ENCODE measurements around the gene XRCC6.

Gene XRCC6

GRCh38 chr22:41699264-41700107, 78.4 kb downstream of the XRCC6 start, which contains the start of gene MEI1:
Gene MEI1, plus strand, starts transcription at chr22:41699503. Its CDS starts 36 bp downstream, at chr22:41699539.
- no peak within 1 kb of the TSS for H3K27ac ChIP-seq (ENCODE audit: low read depth, low read length, severe bottlenecking)
- no peaks in the 10 kb centered on the region for H3K9me3 ChIP-seq (ENCODE audit: control insufficient read depth, low read length)
- WGBS, 2 experiments (ENCODE audit: insufficient coverage in 2 of 2): 95 to 96% methylated on average over 58 to 66 of the region's 69 CpGs
- peaks cover 12% of the 10 kb centered on the region for H3K4me1 ChIP-seq (ENCODE audit: control insufficient read depth, insufficient read depth, low read length, poor library complexity, severe bottlenecking)
- no peaks in the 10 kb centered on the region for H3K36me3 ChIP-seq (ENCODE audit: control insufficient read depth, insufficient read depth, low read length)
- no peak within 1 kb of the TSS for H3K4me3 ChIP-seq (ENCODE audit: extremely low read depth, insufficient read depth, low read length, poor library complexity, severe bottlenecking)

- H3K36me3 ChIP-seq (ENCODE audit: control insufficient read depth, insufficient read depth, low read length): no peaks in the 10 kb centered on the region
- H3K27ac ChIP-seq (ENCODE audit: low read depth, low read length, severe bottlenecking): no peak overlapping the region
- peaks cover 12% of the 10 kb centered on the region for H3K4me1 ChIP-seq (ENCODE audit: control insufficient read depth, insufficient read depth, low read length, poor library complexity, severe bottlenecking)
- 96% methylated on average over 15 to 16 of the region's 16 CpGs for WGBS, 2 experiments (ENCODE audit: insufficient coverage in 2 of 2)
- H3K4me3 ChIP-seq (ENCODE audit: extremely low read depth, insufficient read depth, low read length, poor library complexity, severe bottlenecking): no peak overlapping the region
- no peaks in the 10 kb centered on the region for H3K9me3 ChIP-seq (ENCODE audit: control insufficient read depth, low read length)
Measured at GRCh38 chr22:41700108-41700364, 78.9 kb downstream of the XRCC6 start.

- Histone ChIP-seq H3K4me1 (ENCODE audit: control insufficient read depth, insufficient read depth, low read length, poor library complexity, severe bottlenecking) (peaks cover 1% of the 10 kb centered on the region), H3K27ac (ENCODE audit: low read depth, low read length, severe bottlenecking) (no peak overlapping the region), H3K36me3 (ENCODE audit: control insufficient read depth, insufficient read depth, low read length) (no peaks in the 10 kb centered on the region), H3K4me3 (ENCODE audit: extremely low read depth, insufficient read depth, low read length, poor library complexity, severe bottlenecking) (no peak overlapping the region), H3K9me3 (ENCODE audit: control insufficient read depth, low read length) (no peaks in the 10 kb centered on the region)
- WGBS, 2 experiments (ENCODE audit: insufficient coverage in 2 of 2): 96 to 98% methylated on average over 6 to 9 of the region's 9 CpGs
Measured at GRCh38 chr22:41702763-41703162, 81.7 kb downstream of the XRCC6 start.

- 87 to 92% methylated on average over 7 to 10 of the region's 10 CpGs for WGBS, 2 experiments (ENCODE audit: insufficient coverage in 2 of 2)
Measured at GRCh38 chr22:41709341-41709740, 88.2 kb downstream of the XRCC6 start.

GRCh38 chr22:41713004-41713403, 91.9 kb downstream of the XRCC6 start:
- 85 to 100% methylated on average over 8 to 9 of the region's 9 CpGs for WGBS, 2 experiments (ENCODE audit: insufficient coverage in 2 of 2)
- Histone ChIP-seq H3K9me3 (ENCODE audit: control insufficient read depth, low read length) (no peaks in the 10 kb centered on the region), H3K27ac (ENCODE audit: low read depth, low read length, severe bottlenecking) (no peak overlapping the region), H3K36me3 (ENCODE audit: control insufficient read depth, insufficient read depth, low read length) (no peaks in the 10 kb centered on the region), H3K4me3 (ENCODE audit: extremely low read depth, insufficient read depth, low read length, poor library complexity, severe bottlenecking) (no peak overlapping the region), H3K4me1 (ENCODE audit: control insufficient read depth, insufficient read depth, low read length, poor library complexity, severe bottlenecking) (peaks cover 4% of the 10 kb centered on the region)

More at GRCh38 chr22:41709341-41709740, 88.2 kb downstream of the XRCC6 start:
- H3K27ac ChIP-seq (ENCODE audit: low read depth, low read length, severe bottlenecking): no peak overlapping the region
- no peaks in the 10 kb centered on the region for H3K9me3 ChIP-seq (ENCODE audit: control insufficient read depth, low read length)
- no peak overlapping the region for H3K4me3 ChIP-seq (ENCODE audit: extremely low read depth, insufficient read depth, low read length, poor library complexity, severe bottlenecking)
- H3K4me1 ChIP-seq (ENCODE audit: control insufficient read depth, insufficient read depth, low read length, poor library complexity, severe bottlenecking): peaks cover 4% of the 10 kb centered on the region
- no peaks in the 10 kb centered on the region for H3K36me3 ChIP-seq (ENCODE audit: control insufficient read depth, insufficient read depth, low read length)

Data from mesodermal cell (in vitro differentiated cells).